GM12878 (cell line): ENCODE results near the gene ANKRD13B. TPM values are rescaled to one million over a fixed set of nuclear protein-coding genes. Genes with fewer than 3 reads are reported as not detected.

Experiments used
- ATAC-seq: fragments of 200-7000 bp; cut with Tn5 transposase; 3 replicates; pipeline ENCODE4 v1.9.1; 2020; ENCODE audit warnings: mild to moderate bottlenecking, moderate library complexity
- BruUV-seq: library from RNA; stranded (reverse); fragments of 400-500 nt; replicated peaks from 2 replicates; lab custom pipeline; 2021; lab: Mats Ljungman, UMichigan
- CTCF ChIA-PET: fragments of 300-600 bp; sonication (Branson Sonifier 250); formaldehyde crosslinking; extraction: SDS; loops from one replicate; lab custom pipeline; 2021; ENCODE audit warnings: inconsistent platforms; lab: Yijun Ruan, JAX
- POLR2A ChIA-PET: fragments of 350-600 bp; formaldehyde crosslinking; extraction: SDS; loops from one replicate; lab custom pipeline; 2021; ENCODE audit warnings: inconsistent platforms; lab: Charles Lee
- RAD21 ChIA-PET: fragments of 300-600 bp; sonication (Branson Sonifier 250); formaldehyde crosslinking; loops from one replicate; lab custom pipeline; 2023; ENCODE audit warnings: antibody characterized with exemption; ENCODE audit not compliant: unreplicated experiment; lab: Charles Lee
- SMC1A ChIA-PET: fragments of 300-600 bp; sonication (Branson Sonifier 250); formaldehyde crosslinking; loops from one replicate; lab custom pipeline; 2023; ENCODE audit not compliant: unreplicated experiment, uncharacterized antibody; lab: Charles Lee
- DNase-seq: peaks from one replicate; pipeline ENCODE4 v3.0.0-alpha.2; 2011; ENCODE audit warnings: low read depth, low spot score
- FAIRE-seq: peaks from 3 replicates; lab custom pipeline; 2011; peaks lifted over from hg19 to GRCh38; lab: Jason Lieb, UNC
- H2AFZ ChIP-seq: 2 replicates; pipeline ENCODE4 v1.6.0; 2011; ENCODE audit warnings: low read depth, low read length, control low read depth; ENCODE audit not compliant: control insufficient read depth
- H3K27ac ChIP-seq: 2 replicates; pipeline ENCODE4 v1.5.1; 2011; ENCODE audit warnings: control low read depth; ENCODE audit not compliant: control insufficient read depth, insufficient read depth
- H3K27me3 ChIP-seq, 2 experiments: replicated peaks in 1 of 2; 2 replicates each; pipeline versions ENCODE4 v1.6.0 to v1.6.1; 2011; ENCODE audit warnings: low read length in 1 of 2; ENCODE audit not compliant: control insufficient read depth in 2 of 2, insufficient read depth in 2 of 2
- H3K36me3 ChIP-seq, 2 experiments: 2 replicates each; pipeline ENCODE4 v1.5.1; 2011; ENCODE audit warnings: low read length in 1 of 2; ENCODE audit not compliant: control insufficient read depth in 2 of 2, insufficient read depth in 2 of 2
- H3K4me1 ChIP-seq: 2 replicates; pipeline ENCODE4 v1.6.1; 2011; ENCODE audit warnings: mild to moderate bottlenecking, low read length, moderate library complexity, mixed read lengths; ENCODE audit not compliant: control insufficient read depth, insufficient read depth
- H3K4me2 ChIP-seq: 2 replicates; pipeline ENCODE4 v1.6.0; 2011; ENCODE audit warnings: control low read depth; ENCODE audit not compliant: control insufficient read depth, insufficient read depth
- H3K4me3 ChIP-seq: fragments of 200-600 bp; sonication (generic); 2 replicates; pipeline ENCODE4 v1.5.1; 2016
- H3K79me2 ChIP-seq: 2 replicates; pipeline ENCODE4 v1.6.0; 2011; ENCODE audit warnings: low read length; ENCODE audit not compliant: control insufficient read depth, insufficient read depth
- H3K9ac ChIP-seq: 2 replicates; pipeline ENCODE4 v1.8.0; 2011; ENCODE audit warnings: low read length, control low read depth, mixed read lengths; ENCODE audit not compliant: control insufficient read depth, insufficient read depth
- H3K9me3 ChIP-seq: replicated peaks from 3 replicates; pipeline ENCODE4 v1.5.1; 2011; ENCODE audit warnings: mild to moderate bottlenecking, low read length; ENCODE audit not compliant: control insufficient read depth, insufficient read depth
- H4K20me1 ChIP-seq: 2 replicates; pipeline ENCODE4 v1.6.0; 2011; ENCODE audit not compliant: control insufficient read depth, insufficient read depth
- CBX3 ChIP-seq: fragments of 200-600 bp; sonication (generic); IDR thresholded peaks from 2 replicates; pipeline ENCODE4 v1.6.1; 2016; ENCODE audit warnings: low read depth, borderline replicate concordance
- CHD1 ChIP-seq: IDR thresholded peaks from 2 replicates; pipeline ENCODE4 v1.6.1; 2012; ENCODE audit warnings: low read depth, low read length, improper control_type of control experiment
- CREB1 ChIP-seq: IDR thresholded peaks from 2 replicates; pipeline ENCODE4 v1.6.1; 2012; ENCODE audit warnings: low read depth, mild to moderate bottlenecking, inconsistent platforms
- CUX1 ChIP-seq: IDR thresholded peaks from 2 replicates; pipeline ENCODE4 v1.6.1; 2012; ENCODE audit warnings: improper control_type of control experiment, low read depth, low read length; ENCODE audit not compliant: insufficient replicate concordance
- EED ChIP-seq: sonication (generic); IDR thresholded peaks from 2 replicates; pipeline ENCODE4 v1.6.1; 2016; ENCODE audit warnings: antibody characterized with exemption, low read depth
- EP300 ChIP-seq, 2 experiments: fragments of 150-350 bp in 1 of 2; IDR thresholded peaks; 2 replicates each; pipeline ENCODE4 v1.6.1; 2011 to 2012; ENCODE audit warnings: low read depth in 2 of 2, low read length in 2 of 2, borderline replicate concordance in 1 of 2, improper control_type of control experiment in 1 of 2, inconsistent platforms in 1 of 2; ENCODE audit not compliant: control insufficient read depth in 1 of 2
- HCFC1 ChIP-seq: fragments of 150-350 bp; IDR thresholded peaks from 2 replicates; pipeline ENCODE4 v1.6.1; 2014; ENCODE audit warnings: low read length
- MYB ChIP-seq: fragments of 150-350 bp; IDR thresholded peaks from 2 replicates; pipeline ENCODE4 v1.6.1; 2014; ENCODE audit warnings: mild to moderate bottlenecking, low read depth, low read length, borderline replicate concordance
- NRF1 ChIP-seq: conservative IDR thresholded peaks from 2 replicates; pipeline ENCODE4 v1.6.1; 2011; ENCODE audit warnings: mild to moderate bottlenecking, low read depth, low read length, improper control_type of control experiment
- RAD21 ChIP-seq: IDR thresholded peaks from 2 replicates; pipeline ENCODE4 v1.6.1; 2011; ENCODE audit warnings: mild to moderate bottlenecking, low read depth, low read length, moderate library complexity; ENCODE audit not compliant: insufficient read depth
- RB1 ChIP-seq: fragments of 450-650 bp; formaldehyde crosslinking; IDR thresholded peaks from 2 replicates; pipeline ENCODE4 v1.6.1; 2017; ENCODE audit warnings: mild to moderate bottlenecking, borderline replicate concordance
- RCOR1 ChIP-seq: conservative IDR thresholded peaks from 2 replicates; pipeline ENCODE4 v1.6.1; 2012; ENCODE audit warnings: low read depth, low read length, improper control_type of control experiment
- SREBF2 ChIP-seq: IDR thresholded peaks from 2 replicates; pipeline ENCODE4 v1.6.1; 2012; ENCODE audit warnings: mild to moderate bottlenecking, low read length
- ZBTB40 ChIP-seq: fragments of 450-650 bp; IDR thresholded peaks from 2 replicates; pipeline ENCODE4 v1.6.1; 2016; ENCODE audit warnings: mild to moderate bottlenecking, moderate library complexity, borderline replicate concordance
- ZNF24 ChIP-seq: fragments of 450-650 bp; IDR thresholded peaks from 2 replicates; pipeline ENCODE4 v1.6.1; 2017; ENCODE audit warnings: antibody characterized with exemption, mild to moderate bottlenecking
- ZZZ3 ChIP-seq: IDR thresholded peaks from 2 replicates; pipeline ENCODE4 v1.6.1; 2011; ENCODE audit warnings: low read depth; ENCODE audit not compliant: control insufficient read depth, insufficient read length
- WGBS: methylation state at CpG from one replicate; pipeline ENCODE4 v1.1.6; 2016; ENCODE audit warnings: low lambda C conversion rate; ENCODE audit not compliant: insufficient replicate concordance, insufficient coverage; ENCODE audit errors: missing lambda C conversion rate; 5-methylcytosine and 5-hydroxymethylcytosine counted together
- in situ Hi-C: fragments of 300-500 bp; cut with MboI; formaldehyde crosslinking; loops from 9 replicates; pipeline ENCODE4 v1.14.3; 2018; ENCODE audit warnings: mixed read lengths
- intact Hi-C: fragments of 100-400 bp; cut with micrococcal nuclease; formaldehyde crosslinking; loops from one replicate; pipeline ENCODE4 v1.14.2; 2022; ENCODE audit not compliant: unreplicated experiment
- polyA plus RNA-seq, 11 experiments: library from polyadenylated mRNA; depleted of rRNA in 4 of 11; unstranded in 6 of 11; stranded (reverse) in 5 of 11; fragments of >200 nt; fragmentation: Nextera tagmentation in 4 of 11; fragmentation: Illumina TruSeq in 1 of 11; extraction: Ambion mirVana in 4 of 11; extraction: Trizol in 1 of 11; gene quantifications; 1 replicate in 1 of 11; 2 replicates in 10 of 11; pipeline versions ENCODE4 v1.2.1 to v1.2.3, GENCODE V29; 2011 to 2016; ENCODE audit warnings: inconsistent platforms in 2 of 11, missing spikeins in 2 of 11, low read depth in 1 of 11
- total RNA-seq, 4 experiments: library from RNA; depleted of rRNA in 3 of 4; stranded (reverse); fragments of >200 nt in 3 of 4; fragmentation: Illumina TruSeq in 1 of 4; extraction: Trizol in 1 of 4; gene quantifications; 2 replicates each; pipeline versions ENCODE4 v1.2.1 to v1.2.3, GENCODE V29; 2013 to 2021

ANKRD13B gene
- total and polyA plus RNA-seq, 10 of the 15 experiments (the other 5 are each of a cell fraction or from before 2014, with no cell fraction given) = 0.18 to 15.0 (median 2.8) TPM

GRCh38 chr17:29562615-29563014 is 30.3 kb upstream of the ANKRD13B start:
- H3K4me3 ChIP-seq = no peak overlapping the region
- H3K27me3 ChIP-seq = no peaks in the 10 kb centered on the region
- H3K4me1 ChIP-seq = peaks cover 38% of the 10 kb centered on the region
- no peak overlapping the region for H3K4me2 ChIP-seq
- no peak overlapping the region for H2AFZ ChIP-seq
- H3K9ac ChIP-seq = no peak overlapping the region
- CTCF ChIA-PET = interaction anchor here (0.6 to 1.4 kb wide), 3 partner anchors 9 to 443 kb away, joined by 3 read pairs; no protein-coding TSS in a partner anchor
- FAIRE-seq (no peak), DNase-seq (no peak), ATAC-seq (no peak)
- SMC1A ChIA-PET = no interaction called here
- in situ Hi-C loops = no loop called here
- RAD21 ChIA-PET = no interaction called here
- peaks cover 2 to 3% of the 10 kb centered on the region in 2 experiments; a peak in 3 of 4 replicates for H3K36me3 ChIP-seq
- no peaks in the 10 kb centered on the region for H4K20me1 ChIP-seq
- peaks cover 7% of the 10 kb centered on the region; the same call in 1 of the 2 replicates for H3K79me2 ChIP-seq
- no peaks in the 10 kb centered on the region for H3K9me3 ChIP-seq
- intact Hi-C loops = no loop called here
- WGBS = 90% methylated on average over 18 of the region's 18 CpGs
- no peak overlapping the region for H3K27ac ChIP-seq
- POLR2A ChIA-PET = no interaction called here
- BruUV-seq = no TSS peak
- TF ChIP-seq EP300 (IDR thresholded peaks at IDR 0.05; ENCODE audit: borderline replicate concordance in 1 of 2, control insufficient read depth in 1 of 2, low read depth in 2 of 2, low read length in 2 of 2) (no peak), SREBF2 (no peak), MYB (no peak), ZZZ3 (no peak), ZNF24 (no peak), RAD21 (no peak), ZBTB40 (no peak), EED (no peak), CBX3 (no peak), CHD1 (no peak), RB1 (no peak), RCOR1 (no peak), HCFC1 (no peak), CREB1 (no peak), NRF1 (no peak), CUX1 (no peak)
